Measurements from ENCODE around the gene KLF7.

- TF ChIP-seq CTCF (IDR thresholded peaks at IDR 0.05) (no peak), CHD2 (IDR thresholded peaks at IDR 0.05; ENCODE audit: low read length, partially characterized antibody) (no peak), ZFP36 (IDR thresholded peaks at IDR 0.05; ENCODE audit: borderline replicate concordance, partially characterized antibody) (no peak), CEBPB (IDR thresholded peaks at IDR 0.05) (no peak), REST (IDR thresholded peaks at IDR 0.05) (no peak), POLR2AphosphoS2 (conservative IDR thresholded peaks at IDR 0.05; ENCODE audit: low read length) (no peak), MAX (IDR thresholded peaks at IDR 0.05) (no peak), RNF2 (IDR thresholded peaks at IDR 0.05; ENCODE audit: borderline replicate concordance, low read depth) (no peak), POLR2A (IDR thresholded peaks at IDR 0.05; ENCODE audit: low read length) (no peak), USF2 (IDR thresholded peaks at IDR 0.05) (no peak)
Measured at GRCh38 chr2:207107131-207107530, 58.6 kb downstream of the KLF7 start.

All from A549 (cell line).